H1 (cell line): ENCODE results near the gene TMEM151B. TPM values are rescaled to one million over a fixed set of nuclear protein-coding genes. Genes with fewer than 3 reads are reported as not detected.

Experiments
- ASH2L ChIP-seq: fragments of 200-600, 300-600 bp; sonication (generic); IDR thresholded peaks from one replicate; pipeline ENCODE4 v1.7.1; 2017; ENCODE audit warnings: low read length
- CEBPB ChIP-seq: IDR thresholded peaks from 2 replicates; pipeline ENCODE4 v1.6.1; 2012; ENCODE audit warnings: low read depth, low read length
- PHF8 ChIP-seq: fragments of 200-600 bp; sonication (generic); conservative IDR thresholded peaks from 2 replicates; pipeline ENCODE4 v1.7.1; 2012; ENCODE audit warnings: low read depth, mild to moderate bottlenecking, inconsistent platforms, low read length, moderate library complexity
- SAP30 ChIP-seq: fragments of 300-600 bp; sonication (generic); IDR thresholded peaks from 2 replicates; pipeline ENCODE4 v1.7.1; 2012; ENCODE audit warnings: low read length, moderate library complexity, mild to moderate bottlenecking, inconsistent platforms; ENCODE audit not compliant: insufficient read depth, insufficient replicate concordance
- SP1 ChIP-seq: IDR thresholded peaks from 2 replicates; pipeline ENCODE4 v1.6.1; 2011; ENCODE audit warnings: low read depth, low read length
- SRF ChIP-seq: IDR thresholded peaks from 2 replicates; pipeline ENCODE4 v1.6.1; 2011; ENCODE audit warnings: mild to moderate bottlenecking, low read depth, low read length, moderate library complexity
- TAF7 ChIP-seq: optimal IDR thresholded peaks from 2 replicates; pipeline ENCODE3; 2011; ENCODE audit warnings: low read depth, mild to moderate bottlenecking, inconsistent platforms, low read length, moderate library complexity, borderline replicate concordance
- TCF12 ChIP-seq: IDR thresholded peaks from 2 replicates; pipeline ENCODE4 v1.6.1; 2011; ENCODE audit warnings: low read depth, mild to moderate bottlenecking, low read length
- polyA plus RNA-seq, 7 experiments: library from polyadenylated mRNA; depleted of rRNA in 3 of 7; stranded (reverse) in 5 of 7; unstranded in 2 of 7; fragments of >200 nt in 5 of 7; fragments of 200-250 nt in 2 of 7; gene quantifications; 1 replicate in 5 of 7; 2 replicates in 1 of 7; 4 replicates in 1 of 7; pipeline versions ENCODE4 v1.2.1 to v1.2.3, GENCODE V29; 2011 to 2013; ENCODE audit warnings: missing spikeins in 2 of 7, mixed read lengths in 2 of 7
- total RNA-seq: library from RNA; stranded (reverse); fragmentation: NEBNext Ultra II Directional; extraction: Animal tissue kit (Norgen Biotek cat#: 25700); gene quantifications from 2 replicates; pipeline ENCODE4 v1.2.1, GENCODE V29; 2021
- TF ChIP-seq, protein P1 (sequence below): IDR thresholded peaks from 2 replicates; pipeline ENCODE4 v1.6.1; 2012; ENCODE audit warnings: low read length, inconsistent platforms
- TF ChIP-seq, protein P2 (sequence below), 3 experiments: IDR thresholded peaks; 1 replicate in 2 of 3; 2 replicates in 1 of 3; pipeline versions ENCODE4 v1.5.1 to v1.6.1; 2011; ENCODE audit warnings: low read length in 3 of 3, mild to moderate bottlenecking in 3 of 3, inconsistent platforms in 2 of 3, low read depth in 1 of 3, moderate library complexity in 1 of 3; ENCODE audit not compliant: insufficient read depth in 1 of 3; ENCODE audit errors: control extremely low read depth in 1 of 3

TMEM151B gene
- total and polyA plus RNA-seq, 2 of the 8 experiments (the other 6 are each of a cell fraction or from before 2014, with no cell fraction given), result 8.0 to 15.5 TPM

DNA sequence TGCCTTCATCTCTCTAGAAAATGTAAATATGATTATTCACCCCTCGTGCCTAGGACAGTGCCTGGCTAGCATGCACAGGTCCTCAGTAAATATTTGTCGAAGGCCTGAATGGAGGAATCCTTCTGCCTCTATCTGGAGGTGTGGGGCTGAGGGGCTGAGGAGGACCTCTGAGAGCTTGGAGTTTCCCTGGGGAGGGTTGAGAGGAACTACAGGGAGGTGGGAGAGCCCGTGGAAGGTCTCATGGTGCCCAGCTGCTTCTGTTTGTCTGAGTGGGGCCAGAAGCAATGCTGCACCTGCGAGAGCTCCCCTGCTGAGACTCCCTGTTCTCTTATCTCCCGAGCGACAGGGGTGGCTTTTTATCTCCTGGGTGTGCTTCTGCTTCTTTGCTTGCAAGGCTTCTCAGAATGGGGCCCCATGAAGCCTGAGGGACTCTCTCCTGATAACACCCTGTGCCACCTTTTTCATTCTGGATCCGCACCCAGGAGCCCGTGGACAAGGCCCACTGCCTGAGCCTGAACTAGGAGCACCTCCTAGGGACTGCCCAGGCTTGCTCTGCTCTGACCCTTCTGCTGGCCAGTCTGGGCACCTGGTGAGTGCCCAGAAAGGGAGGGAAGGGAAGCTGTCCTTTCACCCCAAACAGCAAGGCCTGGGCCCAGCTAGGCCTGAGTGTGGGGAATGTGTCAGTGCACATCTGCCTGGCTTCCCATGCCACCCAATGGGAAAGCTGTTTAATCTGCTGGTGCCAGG is 44.5 kb upstream of the TMEM151B start (continued):
- TF ChIP-seq SRF, result no peak
- TF ChIP-seq SP1, result no peak
- TF ChIP-seq TAF7, result no peak
- TF ChIP-seq SAP30, result no peak
- no peak for TF ChIP-seq PHF8
- TF ChIP-seq, protein P1, sequence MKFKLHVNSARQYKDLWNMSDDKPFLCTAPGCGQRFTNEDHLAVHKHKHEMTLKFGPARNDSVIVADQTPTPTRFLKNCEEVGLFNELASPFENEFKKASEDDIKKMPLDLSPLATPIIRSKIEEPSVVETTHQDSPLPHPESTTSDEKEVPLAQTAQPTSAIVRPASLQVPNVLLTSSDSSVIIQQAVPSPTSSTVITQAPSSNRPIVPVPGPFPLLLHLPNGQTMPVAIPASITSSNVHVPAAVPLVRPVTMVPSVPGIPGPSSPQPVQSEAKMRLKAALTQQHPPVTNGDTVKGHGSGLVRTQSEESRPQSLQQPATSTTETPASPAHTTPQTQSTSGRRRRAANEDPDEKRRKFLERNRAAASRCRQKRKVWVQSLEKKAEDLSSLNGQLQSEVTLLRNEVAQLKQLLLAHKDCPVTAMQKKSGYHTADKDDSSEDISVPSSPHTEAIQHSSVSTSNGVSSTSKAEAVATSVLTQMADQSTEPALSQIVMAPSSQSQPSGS, result no peak
- TF ChIP-seq CEBPB, result no peak
- TF ChIP-seq, protein P2, sequence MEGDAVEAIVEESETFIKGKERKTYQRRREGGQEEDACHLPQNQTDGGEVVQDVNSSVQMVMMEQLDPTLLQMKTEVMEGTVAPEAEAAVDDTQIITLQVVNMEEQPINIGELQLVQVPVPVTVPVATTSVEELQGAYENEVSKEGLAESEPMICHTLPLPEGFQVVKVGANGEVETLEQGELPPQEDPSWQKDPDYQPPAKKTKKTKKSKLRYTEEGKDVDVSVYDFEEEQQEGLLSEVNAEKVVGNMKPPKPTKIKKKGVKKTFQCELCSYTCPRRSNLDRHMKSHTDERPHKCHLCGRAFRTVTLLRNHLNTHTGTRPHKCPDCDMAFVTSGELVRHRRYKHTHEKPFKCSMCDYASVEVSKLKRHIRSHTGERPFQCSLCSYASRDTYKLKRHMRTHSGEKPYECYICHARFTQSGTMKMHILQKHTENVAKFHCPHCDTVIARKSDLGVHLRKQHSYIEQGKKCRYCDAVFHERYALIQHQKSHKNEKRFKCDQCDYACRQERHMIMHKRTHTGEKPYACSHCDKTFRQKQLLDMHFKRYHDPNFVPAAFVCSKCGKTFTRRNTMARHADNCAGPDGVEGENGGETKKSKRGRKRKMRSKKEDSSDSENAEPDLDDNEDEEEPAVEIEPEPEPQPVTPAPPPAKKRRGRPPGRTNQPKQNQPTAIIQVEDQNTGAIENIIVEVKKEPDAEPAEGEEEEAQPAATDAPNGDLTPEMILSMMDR (IDR thresholded peaks at IDR 0.05; ENCODE audit: control extremely low read depth in 1 of 3, insufficient read depth in 1 of 3, low read depth in 1 of 3, low read length in 3 of 3), result no peak
- TF ChIP-seq ASH2L, result no peak
- TF ChIP-seq TCF12, result no peak
